Activated CD4-positive, CD25-positive, alpha-beta regulatory T cell treated with anti-CD3 and anti-CD28 coated beads, Interleukin-2, amount 50 U/mL, for 16 hours (primary cell): ENCODE data around the gene HIRA.
"Not testable (repeated sequence)": the region's sequence is repeated elsewhere in the genome, so short reads cannot be mapped to it uniquely, and the experiment has no call there.

ENCODE experiments used
- DNase-seq: peaks from one replicate; pipeline ENCODE4 v3.0.0-alpha.2; 2020; ENCODE audit warnings: low read depth, low spot score

Gene HIRA

GRCh38 chr22:19463491-19464469 lies 32.2 kb upstream of the HIRA start:
- DNase-seq, result no peak

GRCh38 chr22:19463008-19463407 lies 31.5 kb upstream of the HIRA start:
- DNase-seq, result no peak

- DNase-seq, result no peak
These were observed 30.0 kb upstream of the HIRA start for GRCh38 chr22:19461506-19461905.

- DNase-seq, result no peak
These were observed 28.5 kb upstream of the HIRA start for GRCh38 chr22:19460036-19460435.

- no peak for DNase-seq
These were observed 26.4 kb upstream of the HIRA start for GRCh38 chr22:19457828-19458428.

- DNase-seq, result no peak
These were observed 25.0 kb upstream of the HIRA start for GRCh38 chr22:19456541-19456940.

GRCh38 chr22:19455585-19456370 lies 24.2 kb upstream of the HIRA start:
- DNase-seq, result no peak

GRCh38 chr22:19455033-19455432 lies 23.5 kb upstream of the HIRA start:
- DNase-seq, result no peak

GRCh38 chr22:19454156-19454555 lies 22.6 kb upstream of the HIRA start:
- DNase-seq, result no peak

GRCh38 chr22:19453718-19454117 lies 22.2 kb upstream of the HIRA start:
- no peak for DNase-seq

- no peak for DNase-seq
These were observed 20.0 kb upstream of the HIRA start for GRCh38 chr22:19451570-19451969.

GRCh38 chr22:19450363-19451175 lies 19.0 kb upstream of the HIRA start:
- DNase-seq, result no peak

- DNase-seq, result no peak
These were observed 17.9 kb upstream of the HIRA start for GRCh38 chr22:19449422-19449767.

GRCh38 chr22:19448739-19449421 lies 17.3 kb upstream of the HIRA start:
- DNase-seq, result no peak

GRCh38 chr22:19448076-19448607 lies 16.6 kb upstream of the HIRA start:
- no peak for DNase-seq

- DNase-seq, result peak; percentile 85
These were observed 16.0 kb upstream of the HIRA start, which contains the start of gene C22orf39 for GRCh38 chr22:19447330-19448075. TSS of gene C22orf39 (minus strand) at chr22:19447711. CDS start at chr22:19447688, 23 bp downstream.

- no peak for DNase-seq
These were observed 15.2 kb upstream of the HIRA start for GRCh38 chr22:19446603-19447329.

- DNase-seq, result not testable (repeated sequence)
These were observed 13.9 kb upstream of the HIRA start for GRCh38 chr22:19445279-19445982.
